ENCODE measurements around the gene ACADL.

DNA sequence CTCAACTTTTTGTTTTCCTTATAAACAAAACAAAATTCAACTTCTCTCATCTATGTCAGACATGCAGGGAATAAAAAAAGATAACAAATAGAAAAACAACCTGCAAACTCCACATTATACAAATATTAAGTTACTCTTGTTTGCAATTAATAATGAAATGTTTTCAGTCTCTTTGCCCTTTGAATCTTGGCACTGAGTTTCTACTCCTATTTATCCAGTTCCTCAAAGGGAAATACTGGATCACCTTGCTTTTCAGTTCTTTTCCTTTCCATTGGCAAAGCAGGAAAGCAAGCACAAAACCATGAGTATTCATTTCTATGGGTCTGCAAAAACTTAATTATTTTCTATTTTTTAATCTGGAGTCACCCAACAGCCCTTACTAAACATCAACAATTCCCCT is 77.6 kb downstream of the ACADL start:
- TF ChIP-seq, protein P1, sequence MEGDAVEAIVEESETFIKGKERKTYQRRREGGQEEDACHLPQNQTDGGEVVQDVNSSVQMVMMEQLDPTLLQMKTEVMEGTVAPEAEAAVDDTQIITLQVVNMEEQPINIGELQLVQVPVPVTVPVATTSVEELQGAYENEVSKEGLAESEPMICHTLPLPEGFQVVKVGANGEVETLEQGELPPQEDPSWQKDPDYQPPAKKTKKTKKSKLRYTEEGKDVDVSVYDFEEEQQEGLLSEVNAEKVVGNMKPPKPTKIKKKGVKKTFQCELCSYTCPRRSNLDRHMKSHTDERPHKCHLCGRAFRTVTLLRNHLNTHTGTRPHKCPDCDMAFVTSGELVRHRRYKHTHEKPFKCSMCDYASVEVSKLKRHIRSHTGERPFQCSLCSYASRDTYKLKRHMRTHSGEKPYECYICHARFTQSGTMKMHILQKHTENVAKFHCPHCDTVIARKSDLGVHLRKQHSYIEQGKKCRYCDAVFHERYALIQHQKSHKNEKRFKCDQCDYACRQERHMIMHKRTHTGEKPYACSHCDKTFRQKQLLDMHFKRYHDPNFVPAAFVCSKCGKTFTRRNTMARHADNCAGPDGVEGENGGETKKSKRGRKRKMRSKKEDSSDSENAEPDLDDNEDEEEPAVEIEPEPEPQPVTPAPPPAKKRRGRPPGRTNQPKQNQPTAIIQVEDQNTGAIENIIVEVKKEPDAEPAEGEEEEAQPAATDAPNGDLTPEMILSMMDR (IDR thresholded peaks at IDR 0.05): no peak
- no peak for TF ChIP-seq POLR2A (IDR thresholded peaks at IDR 0.05)

Measured in ovary (tissue), 3 donors.